ENCODE results near the gene NEK6. TPM values are rescaled to one million over a fixed set of nuclear protein-coding genes. Genes with fewer than 3 reads are reported as not detected.

The NEK6 gene
- total RNA-seq, 1 experiment from 2014 or later: 21.1 TPM

GRCh38 chr9:124282442-124283227, 24.9 kb downstream of the NEK6 start:
- H3K79me2 ChIP-seq (ENCODE audit: low read length): peaks cover 92% of the 10 kb centered on the region
- no peaks in the 10 kb centered on the region for H3F3A ChIP-seq (ENCODE audit: low read length, unreplicated experiment)
- H3K4me2 ChIP-seq (ENCODE audit: low read length): no peak overlapping the region
- no peak for DNase-seq
- intact Hi-C loops (cut with micrococcal nuclease): no loop called here
- H2AFZ ChIP-seq (ENCODE audit: low read length): no peak overlapping the region
- no peaks in the 10 kb centered on the region for H3K27me3 ChIP-seq (ENCODE audit: low read length)
- no peaks in the 10 kb centered on the region for H3K4me1 ChIP-seq (ENCODE audit: insufficient read depth, low read length)
- no peak overlapping the region for H3K9ac ChIP-seq (ENCODE audit: low read length)
- no peak overlapping the region for H3K27ac ChIP-seq (ENCODE audit: low read length)
- no peak for ATAC-seq
- H4K20me1 ChIP-seq (ENCODE audit: low read length): peaks cover 5% of the 10 kb centered on the region; the same call in 1 of the 2 replicates
- BruUV-seq (replicated peaks): no TSS peak
- no peak overlapping the region for H3K4me3 ChIP-seq (ENCODE audit: low read length)
- no peaks in the 10 kb centered on the region for H3K9me3 ChIP-seq (ENCODE audit: low read length)
- CTCF ChIA-PET: no interaction called here
- no peaks in the 10 kb centered on the region for H3K36me3 ChIP-seq (ENCODE audit: low read depth, low read length)
- no peaks in the 10 kb centered on the region for H3K9me2 ChIP-seq (replicated peaks; ENCODE audit: low read length)
- POLR2A ChIA-PET (ENCODE audit: unreplicated experiment): no interaction called here
- TF ChIP-seq EZH2phosphoT487 (IDR thresholded peaks at IDR 0.05; ENCODE audit: borderline replicate concordance, low read length) (no peak), CTCF (conservative IDR thresholded peaks at IDR 0.05; ENCODE audit: low read depth, low read length) (no peak), EZH2 (IDR thresholded peaks at IDR 0.05; ENCODE audit: low read length, unreplicated experiment) (no peak)

GRCh38 chr9:124283228-124283814, 25.6 kb downstream of the NEK6 start:
- H4K20me1 ChIP-seq (ENCODE audit: low read length): 0 out of 2 replicates have a peak, but pooled peaks cover 5% of the 10 kb centered on the region
- ATAC-seq: no peak

More at GRCh38 chr9:124283228-124283814, 25.6 kb downstream of the NEK6 start:
- H3K4me3 ChIP-seq (ENCODE audit: low read length): no peak overlapping the region
- intact Hi-C loops (cut with micrococcal nuclease): no loop called here
- POLR2A ChIA-PET (ENCODE audit: unreplicated experiment): no interaction called here
- H3K9me2 ChIP-seq (replicated peaks; ENCODE audit: low read length): no peaks in the 10 kb centered on the region
- H3K9ac ChIP-seq (ENCODE audit: low read length): no peak overlapping the region
- peaks cover 91% of the 10 kb centered on the region for H3K79me2 ChIP-seq (ENCODE audit: low read length)
- H3K27me3 ChIP-seq (ENCODE audit: low read length): no peaks in the 10 kb centered on the region
- H3F3A ChIP-seq (ENCODE audit: low read length, unreplicated experiment): no peaks in the 10 kb centered on the region
- CTCF ChIA-PET: no interaction called here
- no peaks in the 10 kb centered on the region for H3K36me3 ChIP-seq (ENCODE audit: low read depth, low read length)
- BruUV-seq (replicated peaks): no TSS peak
- no peak overlapping the region for H3K4me2 ChIP-seq (ENCODE audit: low read length)
- TF ChIP-seq EZH2 (IDR thresholded peaks at IDR 0.05; ENCODE audit: low read length, unreplicated experiment): no peak
- no peak for TF ChIP-seq EZH2phosphoT487 (IDR thresholded peaks at IDR 0.05; ENCODE audit: borderline replicate concordance, low read length)
- no peak for TF ChIP-seq CTCF (conservative IDR thresholded peaks at IDR 0.05; ENCODE audit: low read depth, low read length)
- H3K4me1 ChIP-seq (ENCODE audit: insufficient read depth, low read length): no peaks in the 10 kb centered on the region
- no peak for DNase-seq
- H3K27ac ChIP-seq (ENCODE audit: low read length): no peak overlapping the region
- no peaks in the 10 kb centered on the region for H3K9me3 ChIP-seq (ENCODE audit: low read length)
- H2AFZ ChIP-seq (ENCODE audit: low read length): no peak overlapping the region
